Muscle of leg (tissue), 11 donors: Measurements from ENCODE around the gene DGCR6L. TPM values are rescaled to one million over a fixed set of nuclear protein-coding genes. Genes with fewer than 3 reads are reported as not detected.
"Not testable (repeated sequence)": the region's sequence is repeated elsewhere in the genome, so short reads cannot be mapped to it uniquely, and the experiment has no call there.

Experiments
- DNase-seq: peaks from one replicate; pipeline ENCODE4 v3.0.0; 2013
- H3K27ac ChIP-seq: one replicate; pipeline ENCODE4 v1.5.1; 2013; ENCODE audit warnings: mild to moderate bottlenecking, low read length, control low read depth
- H3K27me3 ChIP-seq: one replicate; pipeline ENCODE4 v1.6.1; 2013; ENCODE audit warnings: low read length; ENCODE audit not compliant: control insufficient read depth, insufficient read depth
- H3K36me3 ChIP-seq: one replicate; pipeline ENCODE4 v1.6.1; 2013; ENCODE audit warnings: low read length; ENCODE audit not compliant: control insufficient read depth, insufficient read depth
- H3K4me1 ChIP-seq: one replicate; pipeline ENCODE4 v1.6.1; 2013; ENCODE audit warnings: low read length; ENCODE audit not compliant: control insufficient read depth, insufficient read depth
- H3K4me3 ChIP-seq: one replicate; pipeline ENCODE4 v1.5.1; 2013; ENCODE audit warnings: low read length, control low read depth
- H3K9me3 ChIP-seq: replicated peaks from 2 replicates; pipeline ENCODE4 v1.6.1; 2013; ENCODE audit warnings: low read depth, low read length; ENCODE audit not compliant: control insufficient read depth
- WGBS: methylation state at CpG from one replicate; pipeline ENCODE4 v1.1.5; 2013; ENCODE audit warnings: missing lambda C conversion rate; ENCODE audit not compliant: insufficient coverage; 5-methylcytosine and 5-hydroxymethylcytosine counted together
- polyA plus RNA-seq, 8 donors: library from polyadenylated mRNA; unstranded; fragments of 120-200 nt; gene quantifications; one replicate each; pipeline versions ENCODE4 v1.2.1 to v1.2.3, GENCODE V29; 2013; ENCODE audit warnings: inconsistent platforms in 1 of 8, low replicate concordance in 1 of 8; ENCODE audit not compliant: insufficient read length in 8 of 8, insufficient read depth in 1 of 8
- total RNA-seq: library from RNA; stranded (reverse); fragments of 120-200 nt; gene quantifications from one replicate; pipeline ENCODE4 v1.2.4, GENCODE V29; 2013

The DGCR6L gene
- total and polyA plus RNA-seq, 9 donors = 60.9 to 152 (median 72.1) TPM

GRCh38 chr22:20310773-20311172, 9.1 kb downstream of the DGCR6L start:
- DNase-seq, H3K27me3 ChIP-seq, H3K9me3 ChIP-seq, H3K4me3 ChIP-seq, H3K36me3 ChIP-seq, H3K27ac ChIP-seq: not testable (repeated sequence)
- 74% methylated on average over 4 of the region's 6 CpGs for whole genome bisulfite sequencing
- peaks cover 32% of the 10 kb centered on the region for H3K4me1 ChIP-seq

- peaks cover 32% of the 10 kb centered on the region for H3K4me1 ChIP-seq
- H3K36me3 ChIP-seq, H3K9me3 ChIP-seq, H3K27me3 ChIP-seq, H3K27ac ChIP-seq, H3K4me3 ChIP-seq, DNase-seq: not testable (repeated sequence)
- WGBS = no CpG with 5 or more reads among the region's 7 CpGs
Measured at GRCh38 chr22:20310180-20310579, 9.7 kb downstream of the DGCR6L start.

GRCh38 chr22:20308806-20309650, 10.8 kb downstream of the DGCR6L start:
- not testable (repeated sequence) for DNase-seq, H3K36me3 ChIP-seq, H3K27me3 ChIP-seq, H3K27ac ChIP-seq, H3K9me3 ChIP-seq, H3K4me3 ChIP-seq
- WGBS = 88% methylated on average over 6 of the region's 22 CpGs
- peaks cover 28% of the 10 kb centered on the region for H3K4me1 ChIP-seq

GRCh38 chr22:20307448-20308447, 12.1 kb downstream of the DGCR6L start:
- not testable (repeated sequence) for H3K27ac ChIP-seq, H3K27me3 ChIP-seq, H3K9me3 ChIP-seq, H3K4me3 ChIP-seq, H3K36me3 ChIP-seq, DNase-seq
- 72% methylated on average over 7 of the region's 14 CpGs for WGBS
- H3K4me1 ChIP-seq = peaks cover 25% of the 10 kb centered on the region

GRCh38 chr22:20306646-20307447, 13.0 kb downstream of the DGCR6L start:
- H3K9me3 ChIP-seq, DNase-seq, H3K36me3 ChIP-seq, H3K27ac ChIP-seq, H3K4me3 ChIP-seq, H3K27me3 ChIP-seq: not testable (repeated sequence)
- WGBS = 88% methylated on average over 15 of the region's 21 CpGs
- H3K4me1 ChIP-seq = peaks cover 21% of the 10 kb centered on the region

- no peaks in the 10 kb centered on the region for H3K9me3 ChIP-seq
- peaks cover 21% of the 10 kb centered on the region for H3K4me1 ChIP-seq
- peaks cover 13% of the 10 kb centered on the region for H3K27me3 ChIP-seq
- H3K4me3 ChIP-seq = no peak overlapping the region
- no peak for DNase-seq
- H3K36me3 ChIP-seq = no peaks in the 10 kb centered on the region
- WGBS = 73% methylated on average over 14 of the region's 21 CpGs
- no peak overlapping the region for H3K27ac ChIP-seq
Measured at GRCh38 chr22:20305894-20306645, 13.8 kb downstream of the DGCR6L start.

- not testable (repeated sequence) for H3K36me3 ChIP-seq, H3K4me3 ChIP-seq, H3K9me3 ChIP-seq, DNase-seq, H3K27ac ChIP-seq
- 74% methylated on average over 5 of the region's 12 CpGs for WGBS
- peaks cover 19% of the 10 kb centered on the region for H3K27me3 ChIP-seq
- H3K4me1 ChIP-seq = peaks cover 21% of the 10 kb centered on the region
Measured at GRCh38 chr22:20305230-20305893, 14.5 kb downstream of the DGCR6L start.

GRCh38 chr22:20304646-20305045, 15.2 kb downstream of the DGCR6L start:
- H3K36me3 ChIP-seq = no peaks in the 10 kb centered on the region
- H3K4me3 ChIP-seq = no peak overlapping the region
- peaks cover 26% of the 10 kb centered on the region for H3K4me1 ChIP-seq
- H3K9me3 ChIP-seq = no peaks in the 10 kb centered on the region
- no peak overlapping the region for H3K27ac ChIP-seq
- 98% methylated on average over 5 of the region's 9 CpGs for WGBS
- no peak for DNase-seq
- H3K27me3 ChIP-seq = peaks cover 24% of the 10 kb centered on the region

- DNase-seq, H3K27ac ChIP-seq, H3K36me3 ChIP-seq, H3K9me3 ChIP-seq, H3K4me3 ChIP-seq: not testable (repeated sequence)
- H3K4me1 ChIP-seq = peaks cover 27% of the 10 kb centered on the region
- no CpG with 5 or more reads among the region's 7 CpGs for WGBS
- H3K27me3 ChIP-seq = peaks cover 35% of the 10 kb centered on the region
Measured at GRCh38 chr22:20303229-20303534, 16.7 kb downstream of the DGCR6L start.
